Uterus (tissue), 2 donors: ENCODE results near the gene INO80C.

Experiments used
- CTCF ChIP-seq, 4 experiments: fragments of 200-600 bp in 2 of 4; fragments of 450-650 bp in 2 of 4; sonication (generic) in 2 of 4; IDR thresholded peaks; one replicate each; pipeline ENCODE4 v1.5.1; 2016 to 2019; ENCODE audit warnings: antibody characterized with exemption in 4 of 4, mild to moderate bottlenecking in 2 of 4, moderate library complexity in 1 of 4
- POLR2A ChIP-seq, 2 donors: fragments of 450-650 bp; IDR thresholded peaks; one replicate each; pipeline ENCODE4 v1.6.1; 2016; ENCODE audit warnings: antibody characterized with exemption in 2 of 2, mild to moderate bottlenecking in 1 of 2, moderate library complexity in 1 of 2

DNA sequence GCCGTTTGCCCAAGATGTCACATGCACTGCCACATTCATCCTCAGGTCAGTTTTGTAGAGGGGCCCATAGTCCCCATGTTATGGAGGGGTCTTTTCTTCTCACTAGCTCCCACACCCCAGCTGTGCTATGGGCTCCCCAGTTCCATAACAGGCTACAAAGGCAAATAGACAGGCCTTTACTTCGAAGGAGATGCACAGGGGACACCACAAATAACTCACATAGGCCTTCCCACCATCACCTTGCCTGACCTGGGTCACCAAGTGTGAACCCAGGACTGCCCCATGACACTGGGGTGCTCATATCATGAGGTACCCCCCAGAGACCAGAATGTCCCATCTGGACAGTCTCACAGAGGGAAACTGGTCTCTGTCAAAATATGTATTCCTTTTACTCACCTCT lies 15.0 kb upstream of the INO80C start:
- no peak for TF ChIP-seq CTCF (IDR thresholded peaks at IDR 0.05)
- no peak for TF ChIP-seq POLR2A (IDR thresholded peaks at IDR 0.05)
